ENCODE results near the gene BMP7.

Gene BMP7

GRCh38 chr20:57224641-57225138 lies 41.8 kb downstream of the BMP7 start:
- no peak for DNase-seq

DNA sequence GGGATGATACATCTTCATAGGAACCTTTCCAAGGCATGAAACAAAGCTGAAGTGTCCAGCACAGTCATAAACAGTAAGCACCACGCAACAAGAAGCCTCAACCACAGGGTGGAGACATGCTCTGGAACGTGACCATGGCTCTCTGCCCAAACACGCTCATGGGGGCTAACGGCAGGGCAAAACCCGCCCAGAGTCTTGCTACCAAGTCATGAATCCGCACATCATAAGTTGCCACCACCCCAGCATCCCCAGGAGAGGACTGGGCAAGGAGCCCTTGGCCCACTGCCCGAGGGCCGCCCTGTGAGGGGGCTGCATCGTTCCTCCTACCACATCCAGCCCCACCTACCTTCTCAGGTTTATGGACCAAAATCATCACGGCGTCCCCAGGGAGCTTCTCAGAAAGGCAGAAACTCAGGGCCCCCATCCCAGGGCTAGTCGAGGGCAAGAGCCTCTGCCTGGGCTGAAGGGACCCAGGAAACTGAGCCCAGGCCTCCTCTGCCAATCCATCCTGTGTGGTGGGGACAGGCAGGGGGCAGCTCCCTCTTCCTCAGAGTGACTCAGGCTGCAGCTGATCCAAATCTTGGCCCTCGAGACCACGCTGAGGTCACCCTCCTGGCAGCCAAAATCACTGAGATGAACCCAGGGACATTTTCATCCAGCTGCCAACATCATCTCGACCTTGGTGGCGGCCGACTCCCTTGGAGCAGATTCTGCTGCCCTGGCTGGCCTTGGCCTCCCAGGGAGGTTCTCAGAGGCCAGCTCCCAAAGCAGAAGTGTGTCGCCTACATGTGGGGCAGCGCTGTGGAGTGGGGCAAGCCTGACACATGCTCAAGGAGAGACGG lies 42.6 kb downstream of the BMP7 start:
- no peak for DNase-seq

GRCh38 chr20:57222631-57222950 lies 43.9 kb downstream of the BMP7 start:
- DNase-seq = no peak

GRCh38 chr20:57221916-57222630 lies 44.4 kb downstream of the BMP7 start:
- no peak for DNase-seq

DNA sequence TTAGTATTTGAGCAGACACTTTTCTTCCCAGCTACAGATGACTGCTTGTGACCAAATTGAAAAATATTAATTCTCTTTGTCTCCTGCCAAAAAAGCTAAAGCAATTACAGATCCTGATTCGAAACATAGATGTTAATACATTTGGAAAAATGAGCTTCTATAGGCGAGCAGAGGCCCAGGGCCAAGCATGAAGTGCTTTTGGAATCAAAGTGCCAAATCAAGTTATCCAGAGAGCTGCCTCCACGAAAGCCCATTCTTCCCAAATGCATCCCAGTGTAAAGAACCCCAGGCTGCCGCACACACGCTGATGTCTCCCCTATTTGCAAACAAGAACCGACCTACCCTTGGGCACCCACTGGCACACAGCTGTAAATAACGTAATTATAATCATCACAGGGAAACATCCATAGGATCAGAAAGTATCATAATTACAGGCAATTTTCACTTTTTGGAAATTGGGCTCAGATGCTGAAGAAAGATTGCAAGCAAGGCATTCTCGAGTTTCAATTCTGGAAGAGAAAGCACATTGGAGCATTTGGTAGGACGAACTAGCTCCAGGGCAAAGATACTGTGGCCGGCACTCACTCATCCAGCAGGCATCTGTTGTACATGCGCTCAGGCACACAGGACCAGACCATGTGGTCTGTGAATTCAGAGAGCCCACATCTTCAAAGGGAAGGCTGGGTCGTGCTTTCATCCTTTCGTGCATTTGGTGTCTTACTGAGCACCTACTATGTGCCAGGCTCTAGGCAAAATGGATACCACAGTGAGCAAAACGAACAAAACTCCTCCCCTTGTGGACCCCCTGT lies 45.9 kb downstream of the BMP7 start:
- no peak for DNase-seq

- no peak for DNase-seq
Measured at GRCh38 chr20:57219071-57219677, 47.3 kb downstream of the BMP7 start.

- no peak for DNase-seq
Measured at GRCh38 chr20:57218489-57218888, 48.0 kb downstream of the BMP7 start.

- no peak for DNase-seq
Measured at GRCh38 chr20:57217802-57218201, 48.6 kb downstream of the BMP7 start.

GRCh38 chr20:57216669-57217068 lies 49.8 kb downstream of the BMP7 start:
- DNase-seq = no peak

DNA sequence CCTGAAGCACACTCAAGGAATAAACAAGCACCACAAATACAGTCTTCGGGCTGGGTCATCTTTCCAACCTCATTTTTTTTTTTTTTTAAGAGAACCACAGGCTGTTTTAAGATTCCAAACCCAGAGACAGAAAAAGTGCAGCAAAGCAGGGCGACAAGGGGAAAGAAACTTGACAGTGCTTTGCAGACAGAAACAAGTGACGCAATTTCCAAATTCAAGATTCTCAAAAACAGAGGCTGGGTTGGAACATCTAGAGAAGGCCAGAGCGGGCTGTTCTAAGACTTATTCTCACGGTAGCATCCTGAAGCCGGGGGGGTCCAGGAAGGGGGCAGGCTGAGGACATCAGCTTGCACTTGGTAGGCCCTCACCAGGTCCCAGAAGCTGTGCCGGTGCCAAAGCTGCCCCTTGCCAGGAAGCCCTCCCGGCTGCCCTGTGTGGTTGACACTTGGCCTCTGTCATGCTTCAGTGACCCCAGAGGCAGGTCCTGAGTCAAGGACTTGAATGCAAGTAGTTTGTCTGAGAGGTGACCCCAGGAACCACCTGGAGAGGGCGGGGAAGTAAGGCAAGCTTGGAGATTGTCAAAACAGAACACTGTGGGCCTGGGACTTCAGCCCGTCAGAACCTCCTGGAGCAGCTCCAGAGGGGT lies 50.5 kb downstream of the BMP7 start:
- no peak for DNase-seq

DNA sequence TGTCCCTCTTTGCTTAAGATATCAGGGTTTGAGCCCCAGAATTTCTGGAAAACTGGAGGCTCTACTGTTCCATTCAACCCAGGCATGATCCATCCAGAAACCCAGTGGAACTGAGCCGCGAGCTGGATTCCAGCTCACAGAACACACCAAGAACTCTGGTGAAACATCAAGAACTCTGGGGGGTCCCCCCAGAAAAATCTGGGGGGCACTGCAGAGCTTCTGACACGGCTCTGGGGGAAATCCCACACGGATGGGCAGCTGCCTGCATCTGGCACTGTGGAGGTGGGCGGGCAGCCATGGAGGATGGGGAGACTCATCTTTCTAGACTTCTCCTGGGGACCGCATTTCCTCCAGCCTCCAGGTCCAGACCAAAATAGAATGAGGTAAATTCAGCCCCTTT lies 51.0 kb downstream of the BMP7 start:
- no peak for DNase-seq

- DNase-seq = no peak
Measured at GRCh38 chr20:57214948-57215347, 51.5 kb downstream of the BMP7 start.

- no peak for DNase-seq
Measured at GRCh38 chr20:57214427-57214826, 52.0 kb downstream of the BMP7 start.

GRCh38 chr20:57213924-57214323 lies 52.5 kb downstream of the BMP7 start:
- no peak for DNase-seq

- no peak for DNase-seq
Measured at GRCh38 chr20:57213291-57213690, 53.1 kb downstream of the BMP7 start.

GRCh38 chr20:57212534-57213276 lies 53.7 kb downstream of the BMP7 start:
- DNase-seq = no peak

GRCh38 chr20:57211908-57212533 lies 54.4 kb downstream of the BMP7 start:
- DNase-seq = no peak

GRCh38 chr20:57211406-57211805 lies 55.0 kb downstream of the BMP7 start:
- no peak for DNase-seq

GRCh38 chr20:57210911-57211280 lies 55.5 kb downstream of the BMP7 start:
- DNase-seq = no peak

DNA sequence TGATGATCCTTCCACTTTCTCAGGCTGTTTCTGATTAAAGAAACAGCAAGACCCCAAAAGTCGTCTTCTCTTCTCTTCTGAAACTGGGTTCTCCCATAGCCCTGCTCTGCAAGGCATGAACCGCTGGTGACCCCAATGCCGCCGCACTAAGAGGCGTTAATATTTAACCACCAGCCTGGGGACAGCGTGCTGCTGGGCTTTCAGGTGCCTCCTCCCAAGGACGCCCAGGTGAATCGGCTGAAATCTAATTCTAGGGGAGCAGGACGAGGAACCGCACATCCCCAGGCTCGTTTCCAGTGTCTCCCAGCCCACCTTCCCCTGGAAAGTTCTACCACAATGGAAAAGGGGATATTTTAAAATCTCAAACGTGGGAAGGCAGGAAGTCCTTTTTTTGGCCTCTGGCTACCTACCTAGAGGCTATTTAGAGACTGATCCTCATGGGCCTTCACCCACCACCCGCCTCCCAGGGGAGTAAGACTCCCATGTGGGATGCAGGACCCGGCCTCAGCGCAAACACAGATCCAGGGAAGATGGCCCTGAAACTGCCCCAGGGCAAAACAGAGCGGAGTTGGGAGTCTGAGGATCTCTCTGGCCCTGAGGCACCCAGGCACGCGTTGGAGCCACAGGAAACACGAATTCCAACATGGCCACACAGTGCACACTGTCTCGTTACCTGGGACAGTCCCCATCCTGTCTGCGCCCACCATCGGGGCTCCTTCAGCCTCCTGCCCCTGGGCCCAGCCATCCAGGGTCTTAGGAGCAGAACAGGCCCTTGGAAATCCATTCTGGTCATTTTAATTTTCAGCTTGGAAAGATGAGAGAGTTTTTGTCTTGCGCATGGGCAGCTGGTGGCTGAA lies 56.2 kb downstream of the BMP7 start:
- no peak for DNase-seq
